Uterus (tissue), 2 donors: ENCODE data around the gene ATG2A.

Source experiments
- POLR2A ChIP-seq, 2 donors: fragments of 450-650 bp; IDR thresholded peaks; one replicate each; pipeline ENCODE4 v1.6.1; 2016; ENCODE audit warnings: antibody characterized with exemption in 2 of 2, mild to moderate bottlenecking in 1 of 2, moderate library complexity in 1 of 2
- TF ChIP-seq, protein P1 (sequence below), 4 experiments: fragments of 200-600 bp in 2 of 4; fragments of 450-650 bp in 2 of 4; sonication (generic) in 2 of 4; IDR thresholded peaks; one replicate each; pipeline ENCODE4 v1.5.1; 2016 to 2019; ENCODE audit warnings: antibody characterized with exemption in 4 of 4, mild to moderate bottlenecking in 2 of 4, moderate library complexity in 1 of 4

DNA sequence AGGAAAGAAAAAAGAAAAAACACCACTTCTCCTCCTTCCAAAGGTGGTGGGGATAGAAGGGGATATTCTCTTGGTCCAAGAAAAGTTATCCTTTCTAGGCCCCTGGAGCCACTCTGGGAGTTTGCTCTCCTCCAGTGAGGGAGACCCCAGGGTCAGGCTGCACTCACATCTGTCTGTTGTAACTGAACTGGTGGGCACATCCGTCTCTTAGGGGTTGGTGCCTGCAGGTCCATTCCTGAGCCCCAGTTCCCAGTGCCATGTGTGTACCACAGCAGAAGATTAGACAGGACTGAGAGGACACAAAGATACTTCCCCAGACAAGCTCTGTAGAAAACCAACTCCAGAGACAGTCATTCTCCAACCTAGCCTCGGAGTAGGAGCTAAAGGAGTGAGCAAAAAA is 3.1 kb upstream of the ATG2A start:
- no peak for TF ChIP-seq POLR2A (IDR thresholded peaks at IDR 0.05)
- TF ChIP-seq, protein P1, sequence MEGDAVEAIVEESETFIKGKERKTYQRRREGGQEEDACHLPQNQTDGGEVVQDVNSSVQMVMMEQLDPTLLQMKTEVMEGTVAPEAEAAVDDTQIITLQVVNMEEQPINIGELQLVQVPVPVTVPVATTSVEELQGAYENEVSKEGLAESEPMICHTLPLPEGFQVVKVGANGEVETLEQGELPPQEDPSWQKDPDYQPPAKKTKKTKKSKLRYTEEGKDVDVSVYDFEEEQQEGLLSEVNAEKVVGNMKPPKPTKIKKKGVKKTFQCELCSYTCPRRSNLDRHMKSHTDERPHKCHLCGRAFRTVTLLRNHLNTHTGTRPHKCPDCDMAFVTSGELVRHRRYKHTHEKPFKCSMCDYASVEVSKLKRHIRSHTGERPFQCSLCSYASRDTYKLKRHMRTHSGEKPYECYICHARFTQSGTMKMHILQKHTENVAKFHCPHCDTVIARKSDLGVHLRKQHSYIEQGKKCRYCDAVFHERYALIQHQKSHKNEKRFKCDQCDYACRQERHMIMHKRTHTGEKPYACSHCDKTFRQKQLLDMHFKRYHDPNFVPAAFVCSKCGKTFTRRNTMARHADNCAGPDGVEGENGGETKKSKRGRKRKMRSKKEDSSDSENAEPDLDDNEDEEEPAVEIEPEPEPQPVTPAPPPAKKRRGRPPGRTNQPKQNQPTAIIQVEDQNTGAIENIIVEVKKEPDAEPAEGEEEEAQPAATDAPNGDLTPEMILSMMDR (IDR thresholded peaks at IDR 0.05): no peak
